ENCODE measurements around the gene PLBD2. TPM values are rescaled to one million over a fixed set of nuclear protein-coding genes. Genes with fewer than 3 reads are reported as not detected.

Gene PLBD2
- total and polyA plus RNA-seq, 9 of the 15 experiments (the other 6 are each of a cell fraction or from before 2014, with no cell fraction given) = 2.4 to 37.4 (median 6.0) TPM

DNA sequence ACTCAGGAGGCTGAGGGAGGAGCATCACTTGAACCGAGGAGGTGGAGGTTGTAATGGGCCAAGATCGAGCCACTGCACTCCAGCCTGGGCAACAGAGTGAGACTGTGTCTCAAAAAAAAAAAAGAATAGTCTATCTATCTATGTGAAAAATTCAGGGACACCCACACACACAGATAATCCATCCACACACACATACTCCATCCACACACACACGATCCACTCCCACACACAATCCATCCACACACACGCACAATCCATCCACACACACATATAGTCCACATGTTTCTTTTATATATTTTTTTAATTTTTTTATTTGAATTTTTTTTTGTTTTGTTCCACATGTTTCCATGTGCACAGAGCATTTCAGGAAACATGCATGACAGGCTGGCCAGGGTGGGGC lies 42.0 kb downstream of the PLBD2 start:
- in situ Hi-C loops (cut with MboI) = loop anchor here (25.0 kb wide), 1 partner anchor 213 kb away; the partner anchor contains the start of genes DDX54 and RITA1
- Histone ChIP-seq H3K4me1 (replicated peaks in 1 of 2; ENCODE audit: control insufficient read depth in 2 of 2, insufficient read depth in 2 of 2, low read length in 2 of 2) (peaks cover 7 to 28% of the 10 kb centered on the region in 2 experiments; a peak in 4 of 5 replicates), H3K4me3 (no peak overlapping the region), H3K79me2 (ENCODE audit: control insufficient read depth, insufficient read depth, low read length) (no peaks in the 10 kb centered on the region), H3K9ac (ENCODE audit: insufficient read depth in 1 of 2, low read depth in 2 of 2, low read length in 2 of 2) (no peak overlapping the region), H3K4me2 (ENCODE audit: insufficient read depth, low read length) (no peak overlapping the region), H3K27me3 (ENCODE audit: control insufficient read depth in 2 of 2, insufficient read depth in 2 of 2, low read length in 2 of 2) (peaks cover 0 to 8% of the 10 kb centered on the region in 2 experiments; a peak in 1 of 5 replicates), H3K27ac (ENCODE audit: extremely low read depth, low read depth, low read length) (no peak overlapping the region), H3K9me1 (ENCODE audit: control insufficient read depth, insufficient read depth, low read length) (no peaks in the 10 kb centered on the region), H3K9me3 (replicated peaks; ENCODE audit: control insufficient read depth, insufficient read depth, low read depth, low read length) (no peaks in the 10 kb centered on the region), H3K36me3 (ENCODE audit: control insufficient read depth, insufficient read depth, low read length) (no peaks in the 10 kb centered on the region), H4K20me1 (replicated peaks; ENCODE audit: control insufficient read depth, insufficient read depth, low read length) (no peaks in the 10 kb centered on the region), H2AFZ (ENCODE audit: low read depth, low read length) (peak overlapping the region; percentile 47; the same call in 1 of the 2 replicates)
- no peak for TF ChIP-seq TCF3 (CRISPR knock-in tag; IDR thresholded peaks at IDR 0.05)
- TF ChIP-seq, protein P1, sequence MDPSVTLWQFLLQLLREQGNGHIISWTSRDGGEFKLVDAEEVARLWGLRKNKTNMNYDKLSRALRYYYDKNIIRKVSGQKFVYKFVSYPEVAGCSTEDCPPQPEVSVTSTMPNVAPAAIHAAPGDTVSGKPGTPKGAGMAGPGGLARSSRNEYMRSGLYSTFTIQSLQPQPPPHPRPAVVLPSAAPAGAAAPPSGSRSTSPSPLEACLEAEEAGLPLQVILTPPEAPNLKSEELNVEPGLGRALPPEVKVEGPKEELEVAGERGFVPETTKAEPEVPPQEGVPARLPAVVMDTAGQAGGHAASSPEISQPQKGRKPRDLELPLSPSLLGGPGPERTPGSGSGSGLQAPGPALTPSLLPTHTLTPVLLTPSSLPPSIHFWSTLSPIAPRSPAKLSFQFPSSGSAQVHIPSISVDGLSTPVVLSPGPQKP (CRISPR knock-in tag; IDR thresholded peaks at IDR 0.05) = no peak
- TF ChIP-seq, protein P2, sequence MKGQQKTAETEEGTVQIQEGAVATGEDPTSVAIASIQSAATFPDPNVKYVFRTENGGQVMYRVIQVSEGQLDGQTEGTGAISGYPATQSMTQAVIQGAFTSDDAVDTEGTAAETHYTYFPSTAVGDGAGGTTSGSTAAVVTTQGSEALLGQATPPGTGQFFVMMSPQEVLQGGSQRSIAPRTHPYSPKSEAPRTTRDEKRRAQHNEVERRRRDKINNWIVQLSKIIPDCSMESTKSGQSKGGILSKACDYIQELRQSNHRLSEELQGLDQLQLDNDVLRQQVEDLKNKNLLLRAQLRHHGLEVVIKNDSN (CRISPR knock-in tag; IDR thresholded peaks at IDR 0.05) = no peak
- TF ChIP-seq, protein P3, sequence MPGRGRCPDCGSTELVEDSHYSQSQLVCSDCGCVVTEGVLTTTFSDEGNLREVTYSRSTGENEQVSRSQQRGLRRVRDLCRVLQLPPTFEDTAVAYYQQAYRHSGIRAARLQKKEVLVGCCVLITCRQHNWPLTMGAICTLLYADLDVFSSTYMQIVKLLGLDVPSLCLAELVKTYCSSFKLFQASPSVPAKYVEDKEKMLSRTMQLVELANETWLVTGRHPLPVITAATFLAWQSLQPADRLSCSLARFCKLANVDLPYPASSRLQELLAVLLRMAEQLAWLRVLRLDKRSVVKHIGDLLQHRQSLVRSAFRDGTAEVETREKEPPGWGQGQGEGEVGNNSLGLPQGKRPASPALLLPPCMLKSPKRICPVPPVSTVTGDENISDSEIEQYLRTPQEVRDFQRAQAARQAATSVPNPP (IDR thresholded peaks at IDR 0.05; ENCODE audit: borderline replicate concordance, insufficient read depth, insufficient read length) = no peak
- TF ChIP-seq EGR1 (conservative IDR thresholded peaks at IDR 0.05) = peak; percentile 38; the same call in 1 of the 2 replicates
- TF ChIP-seq, protein P4, sequence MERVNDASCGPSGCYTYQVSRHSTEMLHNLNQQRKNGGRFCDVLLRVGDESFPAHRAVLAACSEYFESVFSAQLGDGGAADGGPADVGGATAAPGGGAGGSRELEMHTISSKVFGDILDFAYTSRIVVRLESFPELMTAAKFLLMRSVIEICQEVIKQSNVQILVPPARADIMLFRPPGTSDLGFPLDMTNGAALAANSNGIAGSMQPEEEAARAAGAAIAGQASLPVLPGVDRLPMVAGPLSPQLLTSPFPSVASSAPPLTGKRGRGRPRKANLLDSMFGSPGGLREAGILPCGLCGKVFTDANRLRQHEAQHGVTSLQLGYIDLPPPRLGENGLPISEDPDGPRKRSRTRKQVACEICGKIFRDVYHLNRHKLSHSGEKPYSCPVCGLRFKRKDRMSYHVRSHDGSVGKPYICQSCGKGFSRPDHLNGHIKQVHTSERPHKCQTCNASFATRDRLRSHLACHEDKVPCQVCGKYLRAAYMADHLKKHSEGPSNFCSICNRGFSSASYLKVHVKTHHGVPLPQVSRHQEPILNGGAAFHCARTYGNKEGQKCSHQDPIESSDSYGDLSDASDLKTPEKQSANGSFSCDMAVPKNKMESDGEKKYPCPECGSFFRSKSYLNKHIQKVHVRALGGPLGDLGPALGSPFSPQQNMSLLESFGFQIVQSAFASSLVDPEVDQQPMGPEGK (CRISPR knock-in tag; IDR thresholded peaks at IDR 0.05; ENCODE audit: borderline replicate concordance) = no peak
- ATAC-seq (no peak), DNase-seq (ENCODE audit: extremely low read depth in 1 of 4, low spot score in 3 of 4) (no peak), FAIRE-seq (no peak)
- POLR2A ChIA-PET = interaction anchor here (0.8 kb wide), 1 partner anchor 8 kb away, joined by 3 read pairs; no protein-coding TSS in a partner anchor
- WGBS (ENCODE audit: insufficient coverage, low coverage, missing lambda C conversion rate) = 17% methylated on average over 2 of the region's 4 CpGs
- intact Hi-C loops (cut with micrococcal nuclease) = no loop called here
- no TSS peak for BruUV-seq (replicated peaks)
- CTCF ChIA-PET (ENCODE audit: low intra/inter-chr PET ratio) = no interaction called here

All from K562 (cell line).